Glutamatergic neuron (in vitro differentiated cells): ENCODE measurements around the gene CFAP90. TPM values are rescaled to one million over a fixed set of nuclear protein-coding genes. Genes with fewer than 3 reads are reported as not detected.

Experiments used
- DNase-seq: peaks from one replicate; pipeline ENCODE4 v3.0.0; 2022
- H3K27ac Mint-ChIP-seq: one replicate; pipeline ENCODE4 v1.8.0; 2020; ENCODE audit warnings: mild to moderate bottlenecking, mixed read lengths, inconsistent platforms; ENCODE audit not compliant: unreplicated experiment
- H3K27me3 Mint-ChIP-seq: one replicate; pipeline ENCODE4 v1.8.0; 2020; ENCODE audit warnings: mild to moderate bottlenecking, moderate library complexity, mixed read lengths, inconsistent platforms; ENCODE audit not compliant: unreplicated experiment
- H3K36me3 Mint-ChIP-seq: one replicate; pipeline ENCODE4 v1.8.0; 2020; ENCODE audit warnings: mild to moderate bottlenecking, mixed read lengths, inconsistent platforms; ENCODE audit not compliant: unreplicated experiment
- H3K4me1 Mint-ChIP-seq: one replicate; pipeline ENCODE4 v1.8.0; 2020; ENCODE audit warnings: mild to moderate bottlenecking, low read depth, mixed read lengths, inconsistent platforms; ENCODE audit not compliant: unreplicated experiment
- H3K4me3 Mint-ChIP-seq: one replicate; pipeline ENCODE4 v1.8.0; 2020; ENCODE audit warnings: mild to moderate bottlenecking, mixed read lengths, inconsistent platforms; ENCODE audit not compliant: unreplicated experiment
- H3K9me3 Mint-ChIP-seq: one replicate; pipeline ENCODE4 v1.8.0; 2020; ENCODE audit warnings: mild to moderate bottlenecking, moderate library complexity, mixed read lengths, inconsistent platforms; ENCODE audit not compliant: unreplicated experiment
- total RNA-seq: library from RNA; stranded (reverse); fragmentation: NEBNext Ultra II Directional; extraction: Animal tissue kit (Norgen Biotek cat#: 25700); gene quantifications from one replicate; pipeline ENCODE4 v1.2.1, GENCODE V29; 2021; ENCODE audit not compliant: unreplicated experiment
- TF ChIP-seq, protein P1 (sequence below): fragments of 200-600 bp; sonication (generic); IDR thresholded peaks from one replicate; pipeline ENCODE4 v1.5.0; 2021; ENCODE audit not compliant: partially characterized antibody, unreplicated experiment

The CFAP90 gene
- total RNA-seq, 1 donor from 2014 or later = not detected

GRCh38 chr5:7881091-7881490 lies 30.2 kb upstream of the CFAP90 start:
- peaks cover 15% of the 10 kb centered on the region for H3K4me1 Mint-ChIP-seq
- H3K36me3 Mint-ChIP-seq = no peaks in the 10 kb centered on the region
- DNase-seq = no peak
- no peaks in the 10 kb centered on the region for H3K27me3 Mint-ChIP-seq
- H3K4me3 Mint-ChIP-seq = no peak overlapping the region
- no peaks in the 10 kb centered on the region for H3K9me3 Mint-ChIP-seq
- no peak overlapping the region for H3K27ac Mint-ChIP-seq
- TF ChIP-seq, protein P1, sequence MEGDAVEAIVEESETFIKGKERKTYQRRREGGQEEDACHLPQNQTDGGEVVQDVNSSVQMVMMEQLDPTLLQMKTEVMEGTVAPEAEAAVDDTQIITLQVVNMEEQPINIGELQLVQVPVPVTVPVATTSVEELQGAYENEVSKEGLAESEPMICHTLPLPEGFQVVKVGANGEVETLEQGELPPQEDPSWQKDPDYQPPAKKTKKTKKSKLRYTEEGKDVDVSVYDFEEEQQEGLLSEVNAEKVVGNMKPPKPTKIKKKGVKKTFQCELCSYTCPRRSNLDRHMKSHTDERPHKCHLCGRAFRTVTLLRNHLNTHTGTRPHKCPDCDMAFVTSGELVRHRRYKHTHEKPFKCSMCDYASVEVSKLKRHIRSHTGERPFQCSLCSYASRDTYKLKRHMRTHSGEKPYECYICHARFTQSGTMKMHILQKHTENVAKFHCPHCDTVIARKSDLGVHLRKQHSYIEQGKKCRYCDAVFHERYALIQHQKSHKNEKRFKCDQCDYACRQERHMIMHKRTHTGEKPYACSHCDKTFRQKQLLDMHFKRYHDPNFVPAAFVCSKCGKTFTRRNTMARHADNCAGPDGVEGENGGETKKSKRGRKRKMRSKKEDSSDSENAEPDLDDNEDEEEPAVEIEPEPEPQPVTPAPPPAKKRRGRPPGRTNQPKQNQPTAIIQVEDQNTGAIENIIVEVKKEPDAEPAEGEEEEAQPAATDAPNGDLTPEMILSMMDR = no peak

- Mint-ChIP-seq H3K4me1 (peaks cover 13% of the 10 kb centered on the region), H3K27me3 (no peaks in the 10 kb centered on the region), H3K4me3 (no peak overlapping the region), H3K27ac (no peak overlapping the region), H3K9me3 (no peaks in the 10 kb centered on the region), H3K36me3 (no peaks in the 10 kb centered on the region)
- DNase-seq = no peak
- TF ChIP-seq, protein P1 = no peak
Observed at GRCh38 chr5:7878381-7878873, 27.5 kb upstream of the CFAP90 start.

- Mint-ChIP-seq H3K9me3 (no peaks in the 10 kb centered on the region), H3K4me3 (no peak overlapping the region), H3K27me3 (no peaks in the 10 kb centered on the region), H3K36me3 (no peaks in the 10 kb centered on the region), H3K27ac (no peak overlapping the region), H3K4me1 (peaks cover 14% of the 10 kb centered on the region)
- TF ChIP-seq, protein P1 = no peak
- DNase-seq = no peak
Observed at GRCh38 chr5:7877851-7878250, 26.9 kb upstream of the CFAP90 start.

DNA sequence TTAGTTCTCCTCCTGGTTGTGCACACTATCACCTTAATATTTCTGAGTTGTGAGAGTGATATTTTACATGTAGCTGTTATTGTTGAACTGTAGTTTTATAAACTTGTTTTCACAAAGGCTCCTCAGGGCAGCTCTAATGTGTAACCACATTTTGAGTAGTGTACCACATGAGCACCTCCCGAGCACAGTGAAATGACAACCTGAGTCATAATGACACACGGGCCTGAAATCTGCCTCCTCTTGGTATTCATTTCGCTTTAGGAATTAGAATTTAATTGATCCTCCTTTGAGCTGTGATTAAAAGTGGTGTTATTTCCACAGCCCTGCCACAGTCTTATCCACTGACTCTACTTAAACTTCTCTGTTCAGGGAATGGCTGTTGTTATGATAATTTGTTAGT lies 25.9 kb upstream of the CFAP90 start:
- H3K27me3 Mint-ChIP-seq = no peaks in the 10 kb centered on the region
- peaks cover 16% of the 10 kb centered on the region for H3K4me1 Mint-ChIP-seq
- H3K27ac Mint-ChIP-seq = no peak overlapping the region
- H3K9me3 Mint-ChIP-seq = no peaks in the 10 kb centered on the region
- H3K4me3 Mint-ChIP-seq = no peak overlapping the region
- no peaks in the 10 kb centered on the region for H3K36me3 Mint-ChIP-seq
- TF ChIP-seq, protein P1 = no peak
- no peak for DNase-seq

DNA sequence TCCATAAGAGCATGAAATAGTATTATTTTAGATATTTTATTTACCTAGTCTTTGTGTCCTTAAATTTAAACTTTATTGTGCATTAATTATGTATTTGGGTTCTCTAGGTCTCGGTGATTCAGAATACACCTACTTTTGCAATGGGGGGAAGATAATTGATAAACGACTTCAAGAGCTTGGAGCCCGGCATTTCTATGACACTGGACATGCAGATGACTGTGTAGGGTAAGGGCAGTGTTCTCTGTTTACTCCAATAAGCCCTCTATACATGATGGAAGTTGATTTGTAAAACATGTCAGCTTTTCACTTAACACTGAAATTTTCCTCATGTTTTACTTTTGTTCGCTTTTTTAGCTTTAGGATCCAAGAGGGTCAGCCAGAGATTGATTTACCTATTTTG lies 24.2 kb upstream of the CFAP90 start:
- H3K9me3 Mint-ChIP-seq = no peaks in the 10 kb centered on the region
- H3K36me3 Mint-ChIP-seq = no peaks in the 10 kb centered on the region
- TF ChIP-seq, protein P1 = no peak
- no peaks in the 10 kb centered on the region for H3K27me3 Mint-ChIP-seq
- H3K27ac Mint-ChIP-seq = no peak overlapping the region
- H3K4me1 Mint-ChIP-seq = peaks cover 16% of the 10 kb centered on the region
- no peak overlapping the region for H3K4me3 Mint-ChIP-seq
- DNase-seq = no peak
